Ovary (tissue), 9 donors: ENCODE data around the gene ZC3H6. TPM values are rescaled to one million over a fixed set of nuclear protein-coding genes. Genes with fewer than 3 reads are reported as not detected.

Experiments
- DNase-seq, 5 donors: peaks; one replicate each; pipeline ENCODE4 v3.0.0-alpha.2; 2019 to 2020
- H3K27ac ChIP-seq, 2 donors: fragments of 200-600 bp; one replicate each; pipeline versions ENCODE4 v1.5.1 to v1.8.0; 2019 to 2022
- H3K27me3 ChIP-seq: fragments of 200-600 bp; one replicate; pipeline ENCODE4 v1.8.0; 2022
- H3K36me3 ChIP-seq: fragments of 200-600 bp; sonication (generic); one replicate; pipeline ENCODE4 v1.5.1; 2019
- H3K4me1 ChIP-seq: one replicate; pipeline ENCODE4 v1.8.1; 2013; ENCODE audit warnings: mild to moderate bottlenecking, moderate library complexity; ENCODE audit not compliant: insufficient read depth
- H3K4me3 ChIP-seq: fragments of 200-600 bp; sonication (generic); one replicate; pipeline ENCODE4 v1.5.1; 2017
- H3K9me3 ChIP-seq, 2 donors: fragments of 200-600 bp in 1 of 2; sonication (generic) in 1 of 2; one replicate each; pipeline versions ENCODE4 v1.5.1 to v1.8.1; 2013 to 2019; ENCODE audit warnings: mild to moderate bottlenecking in 1 of 2, moderate library complexity in 1 of 2
- CTCF ChIP-seq, 3 donors: fragments of 450-650 bp in 2 of 3; fragments of 200-600 bp in 1 of 3; IDR thresholded peaks; one replicate each; pipeline versions ENCODE4 v1.5.1 to v1.8.0; 2016 to 2022; ENCODE audit warnings: antibody characterized with exemption in 3 of 3, mild to moderate bottlenecking in 1 of 3
- EP300 ChIP-seq: sonication (generic); formaldehyde crosslinking; IDR thresholded peaks from one replicate; pipeline ENCODE4 v1.6.1; 2017; ENCODE audit warnings: antibody characterized with exemption
- POLR2A ChIP-seq: fragments of 450-650 bp; IDR thresholded peaks from one replicate; pipeline ENCODE4 v1.6.1; 2017; ENCODE audit warnings: antibody characterized with exemption, mild to moderate bottlenecking, moderate library complexity
- WGBS, 3 donors: extraction: QIAGEN DNeasy Blood & Tissue Kit in 1 of 3; methylation state at CpG; one replicate each; pipeline versions ENCODE4 v1.1.5 to v1.1.7; 2013 to 2017; 5-methylcytosine and 5-hydroxymethylcytosine counted together
- intact Hi-C, 4 donors: fragments of 100-400 bp; cut with DNase I; formaldehyde crosslinking; loops; one replicate each; pipeline versions ENCODE4 v1.11.0 to v1.15.1; 2022 to 2023
- polyA plus RNA-seq, 2 donors: library from polyadenylated mRNA; stranded (reverse); fragments of 200-250 nt in 1 of 2; fragments of 350-450 nt in 1 of 2; fragmentation: Illumina TruSeq in 1 of 2; extraction: RNeasy Lipid Tissue Mini Kit (QIAGEN cat#74804) in 1 of 2; gene quantifications; one replicate each; pipeline ENCODE4 v1.2.3, GENCODE V29; 2013 to 2014
- total RNA-seq, 7 donors: library from RNA; depleted of rRNA in 2 of 7; stranded (reverse); fragments of >200 nt in 2 of 7; fragmentation: NEBNext Ultra II Directional in 3 of 7; extraction: Animal tissue kit (Norgen Biotek cat#: 25700) in 3 of 7; gene quantifications; one replicate each; pipeline versions ENCODE4 v1.1.0 to v1.2.4, GENCODE V29; 2016 to 2023
- donor health status: DM: no; HTN: no; CAD: no; lungs with moderate emphysema.
- donor health status: DM: no; HTN: no; CAD: no.
- donor health status: Bipolar disorder and iron deficiency.
- donor health status: DM: yes; HTN: yes; CAD: no.
- donor health status: DM: no; HTN: no; CAD: no.
- donor health status: DM: yes; HTN: yes; CAD: no.

The ZC3H6 gene
- total and polyA plus RNA-seq, 9 donors = 4.6 to 30.1 (median 19.2) TPM

- no peaks in the 10 kb centered on the region for H3K36me3 ChIP-seq
- no peaks in the 10 kb centered on the region for H3K9me3 ChIP-seq
- TF ChIP-seq POLR2A (no peak), CTCF (IDR thresholded peaks at IDR 0.05) (no peak), EP300 (no peak)
- H3K27ac ChIP-seq = no peak overlapping the region
- intact Hi-C loops = no loop called here
- H3K27me3 ChIP-seq = no peaks in the 10 kb centered on the region
- DNase-seq = no peak
- no peak overlapping the region for H3K4me3 ChIP-seq
- H3K4me1 ChIP-seq = no peaks in the 10 kb centered on the region
Observed at GRCh38 chr2:112310906-112311305, 35.5 kb downstream of the ZC3H6 start.

GRCh38 chr2:112311932-112312331 is 36.5 kb downstream of the ZC3H6 start:
- Histone ChIP-seq H3K27me3 (no peaks in the 10 kb centered on the region), H3K36me3 (no peaks in the 10 kb centered on the region), H3K4me3 (no peak overlapping the region), H3K9me3 (no peaks in the 10 kb centered on the region), H3K4me1 (no peaks in the 10 kb centered on the region), H3K27ac (no peak overlapping the region)
- intact Hi-C loops = no loop called here
- no peak for TF ChIP-seq EP300
- TF ChIP-seq CTCF (IDR thresholded peaks at IDR 0.05) = no peak
- no peak for TF ChIP-seq POLR2A
- DNase-seq = no peak

GRCh38 chr2:112312821-112313220 is 37.4 kb downstream of the ZC3H6 start:
- H3K4me1 ChIP-seq = no peaks in the 10 kb centered on the region
- intact Hi-C loops = no loop called here
- H3K27me3 ChIP-seq = no peaks in the 10 kb centered on the region
- H3K4me3 ChIP-seq = no peak overlapping the region
- 97 to 99% (median 97%) methylated on average over 2 of the region's 2 CpGs for WGBS, 3 donors
- H3K9me3 ChIP-seq = no peaks in the 10 kb centered on the region
- no peak overlapping the region for H3K27ac ChIP-seq
- DNase-seq = no peak
- H3K36me3 ChIP-seq = no peaks in the 10 kb centered on the region
- TF ChIP-seq CTCF (IDR thresholded peaks at IDR 0.05) (no peak), POLR2A (no peak), EP300 (no peak)

- intact Hi-C loops = no loop called here
Observed at GRCh38 chr2:112314856-112315255, 39.5 kb downstream of the ZC3H6 start.

More at GRCh38 chr2:112314856-112315255, 39.5 kb downstream of the ZC3H6 start:
- no peaks in the 10 kb centered on the region for H3K36me3 ChIP-seq
- no peak for DNase-seq
- H3K4me3 ChIP-seq = no peak overlapping the region
- WGBS, 3 donors = 26 to 60% (median 48%) methylated on average over 1 of the region's 1 CpG
- H3K9me3 ChIP-seq = no peaks in the 10 kb centered on the region
- H3K4me1 ChIP-seq = no peaks in the 10 kb centered on the region
- H3K27me3 ChIP-seq = no peaks in the 10 kb centered on the region
- H3K27ac ChIP-seq = no peak overlapping the region
- TF ChIP-seq POLR2A = no peak
- TF ChIP-seq CTCF (IDR thresholded peaks at IDR 0.05) = no peak
- no peak for TF ChIP-seq EP300
